Sigmoid colon (tissue), 7 donors: ENCODE results near the gene EFEMP1. TPM values are rescaled to one million over a fixed set of nuclear protein-coding genes. Genes with fewer than 3 reads are reported as not detected.

Experiments
- DNase-seq: peaks from one replicate; pipeline ENCODE4 v3.0.0-alpha.2; 2019
- H3K27ac ChIP-seq, 4 donors: fragments of 200-600 bp; sonication (generic); one replicate each; pipeline ENCODE4 v1.5.1; 2016 to 2019; ENCODE audit warnings: mild to moderate bottlenecking in 1 of 4
- H3K27me3 ChIP-seq, 3 donors: fragments of 200-600 bp; sonication (generic); one replicate each; pipeline ENCODE4 v1.5.1; 2019; ENCODE audit warnings: mild to moderate bottlenecking in 1 of 3
- H3K36me3 ChIP-seq, 4 donors: fragments of 200-600 bp; sonication (generic); one replicate each; pipeline ENCODE4 v1.5.1; 2016 to 2019
- H3K4me1 ChIP-seq, 4 donors: fragments of 200-600 bp; sonication (generic); one replicate each; pipeline ENCODE4 v1.5.1; 2017 to 2019
- H3K4me3 ChIP-seq, 4 donors: fragments of 200-600 bp; sonication (generic); one replicate each; pipeline ENCODE4 v1.5.1; 2017 to 2019; ENCODE audit warnings: mild to moderate bottlenecking in 2 of 4, moderate library complexity in 1 of 4
- H3K9me3 ChIP-seq, 4 donors: fragments of 200-600 bp in 3 of 4; sonication (generic) in 3 of 4; one replicate each; pipeline versions ENCODE4 v1.5.1 to v1.6.1; 2013 to 2019
- CTCF ChIP-seq, 4 experiments: fragments of 450-650 bp in 3 of 4; fragments of 200-600 bp in 1 of 4; IDR thresholded peaks; one replicate each; pipeline ENCODE4 v1.5.1; 2016 to 2019; ENCODE audit warnings: antibody characterized with exemption in 4 of 4, mild to moderate bottlenecking in 3 of 4, moderate library complexity in 2 of 4
- EP300 ChIP-seq, 4 donors: sonication (generic); formaldehyde crosslinking; IDR thresholded peaks; one replicate each; pipeline ENCODE4 v1.6.1; 2017; ENCODE audit warnings: antibody characterized with exemption in 4 of 4
- POLR2A ChIP-seq, 2 donors: fragments of 450-650 bp; IDR thresholded peaks; one replicate each; pipeline ENCODE4 v1.6.1; 2016; ENCODE audit warnings: antibody characterized with exemption in 2 of 2, mild to moderate bottlenecking in 2 of 2, moderate library complexity in 2 of 2
- POLR2AphosphoS5 ChIP-seq, 4 donors: sonication (generic); formaldehyde crosslinking; IDR thresholded peaks; one replicate each; pipeline ENCODE4 v1.6.1; 2017; ENCODE audit warnings: antibody characterized with exemption in 4 of 4
- WGBS, 2 donors: extraction: QIAGEN DNeasy Blood & Tissue Kit; methylation state at CpG; one replicate each; pipeline ENCODE4 v1.1.7; 2013; 5-methylcytosine and 5-hydroxymethylcytosine counted together
- intact Hi-C: fragments of 100-400 bp; cut with DNase I; formaldehyde crosslinking; loops from one replicate; pipeline ENCODE4 v1.15.1; 2023
- polyA plus RNA-seq, 3 donors: library from polyadenylated mRNA; stranded (reverse); fragments of 200-250 nt; gene quantifications; one replicate each; pipeline ENCODE4 v1.2.3, GENCODE V29; 2013
- total RNA-seq, 4 donors: library from RNA; depleted of rRNA; stranded (reverse); fragments of >200 nt; gene quantifications; one replicate each; pipeline ENCODE4 v1.1.0, GENCODE V29; 2016
- donor health status: healthy with polysubstance abuse.
- donor health status: Bipolar disorder and iron deficiency.
- donor health status: healthy.

Gene EFEMP1
- total RNA-seq: 100 to 1,000 TPM in 2 of 4 donors, 10 to 100 TPM in 2; 37.7 to 111 (median 84.6) TPM
- polyA plus RNA-seq: 10 to 100 TPM in 2 of 3 donors, 1 to 10 TPM in 1; 5.3 to 25.2 (median 19.4) TPM

- TF ChIP-seq POLR2AphosphoS5 (IDR thresholded peaks at IDR 0.05): peak in 3 of 4 donors; percentile 18 to 59 (median 37)
- no peak for TF ChIP-seq CTCF (IDR thresholded peaks at IDR 0.05)
- TF ChIP-seq EP300 (IDR thresholded peaks at IDR 0.05): no peak
- TF ChIP-seq POLR2A (IDR thresholded peaks at IDR 0.05): no peak
- Histone ChIP-seq H3K9me3 (no peaks in the 10 kb centered on the region), H3K27me3 (peaks cover 6 to 44% (median 7%) of the 10 kb centered on the region in 3 donors), H3K36me3 (no peaks in the 10 kb centered on the region), H3K4me3 (peak within 1 kb of the TSS; percentile 34 to 58 (median 53)), H3K27ac (peak within 1 kb of the TSS; percentile 22 to 66 (median 40)), H3K4me1 (peaks cover 0 to 16% (median 12%) of the 10 kb centered on the region in 4 donors)
- intact Hi-C loops: no loop called here
- 4 to 10% methylated on average over 70 of the region's 70 CpGs for WGBS, 2 donors
- DNase-seq: peak; percentile 81
Observed at GRCh38 chr2:55923091-55923981, at the start of gene EFEMP1. Gene EFEMP1 (minus strand): TSS chr2:55923782. CDS start chr2:55922440, 1,342 bp downstream.

- no peak for DNase-seq
- Histone ChIP-seq H3K27ac (no peak overlapping the region), H3K36me3 (no peaks in the 10 kb centered on the region), H3K9me3 (no peaks in the 10 kb centered on the region), H3K4me1 (peaks cover 0 to 10% (median 0%) of the 10 kb centered on the region in 4 donors), H3K27me3 (no peaks in the 10 kb centered on the region), H3K4me3 (no peak overlapping the region)
- intact Hi-C loops: no loop called here
- TF ChIP-seq CTCF (IDR thresholded peaks at IDR 0.05) (no peak), POLR2A (IDR thresholded peaks at IDR 0.05) (no peak), POLR2AphosphoS5 (IDR thresholded peaks at IDR 0.05) (no peak), EP300 (IDR thresholded peaks at IDR 0.05) (no peak)
- 59 to 80% methylated on average over 2 of the region's 2 CpGs for WGBS, 2 donors
Observed at GRCh38 chr2:55970500-55970899, 46.9 kb upstream of the EFEMP1 start.

DNA sequence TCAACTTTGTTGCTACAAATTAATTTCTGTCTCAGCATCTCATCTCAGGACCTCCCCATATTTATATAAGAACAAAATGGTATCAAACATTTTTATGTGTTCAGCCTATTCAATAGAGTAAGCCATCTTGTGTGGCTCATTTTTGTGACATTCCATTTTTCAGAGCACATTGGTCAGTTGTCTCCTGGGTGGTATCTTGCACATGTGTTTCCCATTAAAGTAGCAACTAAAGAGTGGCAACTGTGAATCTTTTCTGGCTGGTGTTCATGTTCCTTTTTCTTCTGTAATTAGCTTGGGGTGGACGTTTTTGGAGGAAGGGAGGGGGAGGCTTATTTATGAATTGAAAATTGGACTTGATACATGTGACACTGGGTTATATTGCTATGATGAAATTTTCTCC is 45.4 kb upstream of the EFEMP1 start:
- no peak overlapping the region for H3K4me3 ChIP-seq
- no peak for DNase-seq
- TF ChIP-seq EP300 (IDR thresholded peaks at IDR 0.05): no peak
- no peak for TF ChIP-seq CTCF (IDR thresholded peaks at IDR 0.05)
- no peak for TF ChIP-seq POLR2AphosphoS5 (IDR thresholded peaks at IDR 0.05)
- TF ChIP-seq POLR2A (IDR thresholded peaks at IDR 0.05): no peak
- intact Hi-C loops: loop anchor here (10.0 kb wide), 1 partner anchor 244 kb away; no protein-coding TSS in a partner anchor
- no peak overlapping the region for H3K27ac ChIP-seq
- H3K27me3 ChIP-seq: no peaks in the 10 kb centered on the region
- peaks cover 0 to 13% (median 0%) of the 10 kb centered on the region in 4 donors for H3K4me1 ChIP-seq
- WGBS, 2 donors: 4 to 40% methylated on average over 1 of the region's 1 CpG
- H3K36me3 ChIP-seq: no peaks in the 10 kb centered on the region
- H3K9me3 ChIP-seq: no peaks in the 10 kb centered on the region

GRCh38 chr2:55966401-55967118 is 43.0 kb upstream of the EFEMP1 start:
- TF ChIP-seq CTCF (IDR thresholded peaks at IDR 0.05): no peak
- TF ChIP-seq EP300 (IDR thresholded peaks at IDR 0.05): no peak
- no peak for TF ChIP-seq POLR2A (IDR thresholded peaks at IDR 0.05)
- no peak for TF ChIP-seq POLR2AphosphoS5 (IDR thresholded peaks at IDR 0.05)
- intact Hi-C loops: loop anchor here (10.0 kb wide), 1 partner anchor 242 kb away; no protein-coding TSS in a partner anchor
- Histone ChIP-seq H3K4me1 (peaks cover 0 to 13% (median 0%) of the 10 kb centered on the region in 4 donors), H3K36me3 (no peaks in the 10 kb centered on the region), H3K9me3 (no peaks in the 10 kb centered on the region), H3K27ac (peak overlapping the region in 3 of 4 donors; percentile 11 to 27 (median 21)), H3K4me3 (no peak overlapping the region), H3K27me3 (no peaks in the 10 kb centered on the region)
- peak; percentile 67 for DNase-seq
- WGBS, 2 donors: 51 to 54% methylated on average over 6 of the region's 6 CpGs
